Stimulated activated CD4-positive, alpha-beta T cell treated with anti-CD3 and anti-CD28 coated beads, Interleukin-1b, Interleukin-23, amount 100 ng/mL, for 48 hours (primary cell): ENCODE measurements around the gene N4BP2L1.

Source experiments
- DNase-seq: peaks from one replicate; pipeline ENCODE4 v3.0.0-alpha.2; 2020

Gene N4BP2L1

DNA sequence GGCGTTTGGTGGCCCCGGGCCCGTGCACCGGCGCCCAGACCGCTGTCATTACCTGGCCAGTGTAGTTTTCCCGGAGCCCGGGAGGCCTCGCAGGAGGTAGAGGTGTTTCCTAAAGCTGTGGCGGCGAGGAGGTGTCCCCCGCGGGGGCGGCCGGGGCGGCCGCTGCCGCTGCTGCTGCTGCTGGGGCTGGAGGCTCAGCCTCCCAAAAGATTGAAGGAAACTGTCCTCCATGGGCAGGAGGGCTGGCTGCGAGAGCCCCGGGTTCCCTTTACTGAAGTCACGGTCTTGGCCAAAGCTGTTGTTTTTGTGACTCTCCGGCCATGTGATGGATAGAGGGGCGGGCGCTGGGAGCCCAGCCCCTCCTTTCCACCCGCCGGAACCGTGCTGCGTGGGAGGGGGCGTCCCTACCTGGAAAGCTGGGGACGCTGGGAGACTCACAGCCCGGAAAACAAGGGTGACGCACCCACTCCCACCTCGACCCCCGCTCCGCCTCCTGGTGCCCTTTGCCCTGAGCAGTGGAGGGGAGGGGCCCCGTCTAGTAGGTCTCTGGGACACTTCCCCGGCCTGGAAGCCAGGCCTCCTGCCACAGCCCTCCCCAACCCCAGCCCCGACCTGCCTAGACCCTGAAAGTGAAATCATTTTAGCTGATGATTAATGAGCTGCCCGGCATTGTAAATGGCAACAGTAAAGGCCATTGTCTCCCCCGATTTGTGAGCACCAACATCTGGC is at the start of gene N4BP2L1:
TSS of gene N4BP2L1 (minus strand) at position 279 of the 729 bp plus-strand sequence. CDS start at position 231, 48 bp downstream.
- DNase-seq: peak; percentile 87

DNA sequence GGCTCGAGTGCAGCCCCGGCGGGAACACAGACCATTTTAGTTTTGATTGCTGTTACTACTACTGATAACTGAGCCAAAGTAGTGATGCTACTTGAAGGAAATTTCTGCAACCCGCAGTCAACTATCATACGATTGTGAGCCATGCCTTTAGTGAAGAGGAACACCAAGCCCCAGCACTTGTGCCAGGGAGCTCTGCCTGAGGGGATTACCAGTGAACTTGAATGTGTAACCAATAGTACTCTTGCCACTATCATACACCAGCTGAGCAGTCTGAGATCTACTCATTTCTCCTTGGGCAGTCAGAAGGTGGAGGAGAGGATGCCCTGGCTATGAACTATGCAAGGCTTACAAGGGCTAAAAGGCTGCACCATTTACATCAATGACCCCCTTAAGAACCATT is 49.0 kb upstream of the N4BP2L1 start:
- DNase-seq: no peak

DNA sequence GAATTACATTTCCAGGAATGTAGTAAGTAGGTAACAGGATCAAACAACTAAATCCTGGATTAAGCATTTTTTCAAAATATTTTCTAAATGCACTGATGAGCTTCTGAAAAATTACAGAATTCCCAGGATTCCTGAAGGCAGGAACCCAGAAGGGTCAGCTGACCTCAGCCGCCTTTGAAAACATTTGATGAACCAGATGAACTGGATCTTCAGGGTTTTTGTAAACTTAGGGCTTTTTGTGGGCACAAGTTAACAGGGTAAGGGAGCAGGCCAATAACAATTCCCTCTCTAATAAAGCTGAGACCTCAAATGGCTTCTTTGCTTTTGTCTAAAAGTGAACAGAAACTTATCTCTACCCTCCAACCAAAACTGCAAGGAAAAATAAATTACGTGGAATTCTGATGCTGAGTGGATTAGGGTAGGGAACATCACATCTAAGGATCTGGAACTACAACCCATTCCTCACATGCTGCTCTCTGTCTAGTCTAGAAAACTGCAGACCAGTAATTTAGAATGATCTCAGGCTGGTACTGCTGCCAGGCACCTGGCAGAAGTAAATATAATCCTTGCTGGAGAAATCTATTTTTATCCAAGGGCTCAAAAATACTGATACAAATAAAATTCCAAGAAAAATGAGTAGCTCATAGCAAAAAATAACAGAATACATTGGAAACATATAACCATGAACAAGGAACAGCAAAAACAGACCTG is 48.2 kb upstream of the N4BP2L1 start:
- DNase-seq: no peak

DNA sequence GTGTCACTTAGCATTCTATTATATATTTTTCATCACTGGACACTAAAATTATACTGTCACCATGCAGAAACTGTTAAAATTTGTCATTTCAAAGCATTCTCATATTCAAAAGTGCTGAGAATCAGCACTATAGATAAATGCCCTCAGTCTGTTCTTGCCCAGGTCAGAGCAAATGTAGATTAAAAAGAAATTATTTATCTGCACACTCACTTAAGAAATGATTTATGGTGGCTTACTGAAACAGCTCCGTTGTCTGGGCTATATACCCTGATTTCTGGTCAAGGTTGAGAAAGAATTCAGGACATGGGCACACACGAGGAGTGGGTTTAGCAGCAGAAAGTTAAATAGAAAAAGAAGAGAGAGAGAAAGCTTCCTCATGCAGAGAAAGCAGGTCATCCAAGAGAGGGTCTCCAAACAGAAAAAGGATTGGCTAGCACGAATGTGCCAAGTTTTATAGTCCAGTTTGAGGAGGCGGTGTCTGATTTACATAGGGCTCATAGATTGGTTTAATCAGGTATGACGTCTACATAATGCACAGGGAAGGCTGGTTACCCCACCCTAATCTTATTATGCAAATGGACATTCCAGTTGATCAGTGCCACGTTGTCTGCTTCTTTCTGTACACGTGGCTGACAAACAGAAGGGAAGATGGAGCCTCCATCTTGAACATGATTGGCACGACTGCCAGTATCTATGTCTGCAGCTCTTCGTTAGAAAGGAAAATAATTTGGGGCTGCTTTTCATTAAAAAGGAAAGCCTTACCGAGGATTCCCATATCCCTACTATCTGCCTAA is 47.3 kb upstream of the N4BP2L1 start:
- DNase-seq: no peak

DNA sequence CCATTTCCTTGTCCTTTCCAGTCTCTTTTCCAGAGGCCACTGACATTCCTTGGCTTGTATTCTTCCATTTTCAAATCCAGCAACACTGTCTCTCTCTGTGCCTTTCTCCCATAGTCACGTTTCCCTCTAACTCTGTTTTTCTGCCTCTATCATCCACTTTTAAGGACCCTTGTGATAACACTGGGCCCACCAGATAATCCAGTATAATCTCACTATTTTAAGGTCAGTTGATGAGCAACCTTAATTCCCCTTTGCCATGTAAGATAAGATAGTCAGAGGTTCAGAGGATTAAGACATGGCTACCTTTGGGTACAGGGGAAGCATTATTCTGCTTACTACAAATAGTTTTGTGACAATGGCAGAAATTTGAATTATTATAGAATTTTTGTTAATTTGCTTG is 45.7 kb upstream of the N4BP2L1 start:
- no peak for DNase-seq

DNA sequence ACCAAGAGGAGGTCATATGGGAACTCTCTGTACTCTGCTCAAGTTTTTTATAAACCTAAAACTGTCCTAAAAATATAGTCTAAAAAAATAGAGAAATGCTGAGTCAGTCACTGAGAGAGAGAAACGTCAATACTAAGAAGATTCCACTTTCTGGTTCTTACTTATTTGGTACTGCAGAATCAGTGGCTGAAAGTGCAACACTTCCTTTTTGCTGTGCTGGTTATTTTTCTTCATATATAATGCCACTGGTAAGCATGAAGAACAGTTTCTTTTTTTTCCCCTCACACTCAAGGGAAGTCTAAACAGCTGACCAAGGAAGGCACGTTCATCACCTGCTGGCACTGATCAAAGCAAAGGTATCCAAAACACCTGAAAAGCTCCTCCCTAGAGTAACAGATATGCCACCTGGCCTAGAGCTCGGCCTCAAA is 44.3 kb upstream of the N4BP2L1 start:
- no peak for DNase-seq

DNA sequence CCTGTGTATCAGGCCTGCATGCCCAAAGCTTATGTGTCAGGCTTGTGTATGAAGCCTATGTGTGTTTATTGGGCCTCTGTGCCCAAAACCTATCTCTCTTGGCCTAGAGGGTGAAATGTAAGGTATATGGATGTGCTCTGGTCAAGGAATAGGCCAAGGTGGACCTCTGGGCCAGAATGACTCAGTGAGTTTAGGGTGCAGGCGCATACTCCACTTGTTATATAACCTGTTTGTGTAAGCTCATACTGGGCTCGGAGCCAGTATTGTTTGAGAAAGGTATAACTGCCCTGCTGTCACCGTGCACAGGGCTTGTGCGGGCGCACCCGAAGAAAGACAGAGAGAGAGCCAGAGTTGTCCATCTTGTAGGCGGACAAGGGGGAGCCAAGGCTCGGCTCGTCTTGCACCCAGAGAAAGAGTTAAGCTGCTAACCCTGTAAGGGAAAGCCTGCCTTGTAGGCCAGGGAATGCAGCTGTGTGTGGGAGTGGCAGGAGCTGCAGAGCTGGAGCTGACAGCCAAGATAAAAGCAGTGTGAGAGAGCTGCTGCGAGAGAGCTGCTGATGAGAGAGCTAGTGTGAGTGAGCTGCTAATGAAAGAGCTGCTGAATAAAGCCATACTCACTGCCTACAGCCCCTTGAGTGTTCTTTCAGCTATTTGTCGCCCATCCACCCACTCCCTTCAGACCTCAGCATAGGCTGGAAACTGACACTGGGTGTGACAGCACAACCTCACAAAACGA is 43.4 kb upstream of the N4BP2L1 start:
- no peak for DNase-seq

DNA sequence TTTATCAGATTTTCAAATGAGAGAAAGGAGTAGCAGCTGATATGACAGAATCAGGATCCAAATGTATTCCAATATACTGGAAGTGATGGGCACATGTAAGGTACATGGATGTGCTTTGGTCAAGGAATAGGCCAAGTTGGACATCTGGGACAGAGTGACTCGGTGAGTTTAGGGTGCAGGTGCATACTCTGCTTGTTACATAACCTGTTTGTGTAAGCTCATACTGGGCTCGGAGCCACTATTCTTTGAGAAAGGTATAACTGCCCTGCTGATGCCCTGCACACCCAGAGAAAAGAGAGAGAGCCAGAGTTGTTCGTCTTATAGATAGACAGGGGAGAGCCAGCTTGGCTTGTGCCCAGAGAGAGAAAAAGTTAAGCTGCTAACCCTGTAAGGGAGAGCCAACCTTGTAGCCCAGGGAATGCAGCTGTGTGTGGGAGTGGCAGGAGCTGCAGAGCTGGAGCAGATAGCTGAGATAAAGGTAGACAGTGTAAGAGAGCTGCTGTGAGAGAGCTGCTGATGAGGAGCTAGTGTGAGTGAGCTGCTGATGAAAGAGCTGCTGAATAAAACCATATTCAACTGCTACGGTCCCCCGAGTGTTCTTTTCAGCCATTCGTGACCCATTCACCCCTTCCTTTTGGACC is 40.7 kb upstream of the N4BP2L1 start:
- no peak for DNase-seq

DNA sequence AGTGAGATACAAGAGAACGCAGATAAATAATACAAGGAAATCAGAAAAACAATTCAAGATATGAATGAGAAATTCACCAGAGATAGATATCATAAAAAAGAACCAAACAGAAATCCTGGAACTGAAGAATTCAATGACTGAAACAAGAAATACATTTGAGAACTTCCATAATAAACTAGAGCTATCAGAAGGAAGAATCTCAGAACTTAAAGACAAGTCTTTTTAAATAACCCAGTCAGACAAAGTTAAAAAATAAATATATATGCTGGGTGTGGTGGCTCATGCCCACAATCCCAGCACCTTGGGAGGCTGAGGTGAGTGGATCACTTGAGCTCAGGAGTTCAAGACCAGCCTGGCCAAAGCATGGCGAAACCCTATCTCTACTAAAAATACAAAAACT is 28.7 kb upstream of the N4BP2L1 start:
- DNase-seq: no peak

DNA sequence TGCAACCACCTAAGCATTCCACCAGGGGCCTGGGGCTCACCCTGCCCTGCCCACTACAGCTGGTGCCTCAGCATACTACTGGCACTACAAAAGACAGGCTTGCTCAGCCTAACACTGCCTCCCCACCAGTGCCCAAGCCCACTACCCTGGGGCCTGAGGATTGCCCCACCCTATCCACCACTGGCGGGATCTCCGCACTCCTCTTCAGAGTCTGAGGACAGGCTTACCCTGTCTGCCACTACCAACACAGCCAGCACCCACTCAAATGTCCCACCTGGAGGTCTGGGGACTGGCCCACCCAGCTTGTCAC is 27.6 kb upstream of the N4BP2L1 start:
- no peak for DNase-seq

DNA sequence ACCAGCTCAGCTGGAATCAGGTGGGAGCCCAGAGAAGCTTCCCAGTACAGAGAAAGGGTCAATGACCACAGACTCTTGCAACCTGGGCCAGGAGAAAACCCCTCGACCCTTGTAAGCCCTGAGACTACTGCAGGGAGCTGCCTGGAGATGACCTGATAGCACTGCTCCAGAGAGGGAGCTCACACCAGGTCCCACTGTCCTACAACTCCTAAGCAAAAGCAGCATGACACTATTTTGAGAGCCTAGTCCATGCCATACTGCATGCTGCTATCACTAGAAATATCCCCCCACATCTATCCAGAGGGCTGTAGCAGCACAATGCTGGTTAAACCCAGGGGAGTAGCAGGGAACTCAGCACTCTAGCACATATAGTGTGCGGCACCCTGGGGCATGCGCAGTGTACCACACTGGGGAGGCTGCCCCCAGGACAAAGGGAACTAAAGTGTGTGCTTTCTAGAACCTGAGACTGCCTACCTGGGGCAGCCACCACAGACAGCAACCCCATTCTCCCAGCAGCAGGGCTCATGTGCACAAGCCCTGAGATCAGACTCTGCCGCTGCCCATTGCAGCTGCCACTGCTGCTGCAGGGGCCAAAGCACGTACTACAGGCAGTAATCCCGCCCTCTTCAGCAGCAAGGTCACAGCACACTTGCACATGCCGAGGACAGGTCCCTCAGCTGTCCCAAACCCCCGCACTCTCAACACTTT is 27.1 kb upstream of the N4BP2L1 start:
- DNase-seq: no peak

DNA sequence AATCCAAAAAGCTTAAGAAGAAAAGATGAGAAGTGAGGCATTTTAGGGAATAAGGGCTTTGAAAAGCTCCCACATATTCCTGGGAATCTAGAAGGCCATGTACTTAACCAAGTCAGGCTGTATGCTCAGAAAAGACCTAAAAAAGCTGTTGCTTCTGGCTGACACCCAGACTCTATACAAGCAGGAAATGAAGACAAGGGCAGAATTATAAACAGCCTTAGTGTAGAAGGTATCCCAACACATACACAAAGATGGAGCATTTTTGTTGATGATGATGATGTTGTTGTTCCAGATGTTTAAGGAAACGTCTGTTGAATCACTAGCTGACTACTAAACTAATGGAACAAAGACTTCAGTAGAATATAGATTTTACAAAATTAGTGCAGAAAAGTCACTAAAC is 26.1 kb upstream of the N4BP2L1 start:
- DNase-seq: no peak

DNA sequence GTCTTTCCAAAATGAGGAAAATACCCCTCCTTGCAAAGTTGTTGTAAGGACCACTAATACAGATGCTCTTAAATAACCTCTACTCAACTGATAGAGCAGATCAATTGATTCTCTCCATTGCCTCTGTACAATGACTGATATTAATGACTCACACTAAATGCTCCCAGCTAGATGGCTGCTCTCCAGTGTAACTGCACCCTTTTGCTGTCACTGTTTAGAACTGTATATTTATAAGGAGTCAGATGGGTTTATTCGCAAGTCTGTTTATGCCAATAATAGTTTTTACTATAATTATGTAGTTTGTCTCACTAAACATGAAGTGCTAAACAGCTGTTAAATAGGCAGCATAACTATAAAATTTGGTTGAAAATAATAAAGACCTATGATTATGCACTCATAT is 21.0 kb upstream of the N4BP2L1 start:
- DNase-seq: no peak

DNA sequence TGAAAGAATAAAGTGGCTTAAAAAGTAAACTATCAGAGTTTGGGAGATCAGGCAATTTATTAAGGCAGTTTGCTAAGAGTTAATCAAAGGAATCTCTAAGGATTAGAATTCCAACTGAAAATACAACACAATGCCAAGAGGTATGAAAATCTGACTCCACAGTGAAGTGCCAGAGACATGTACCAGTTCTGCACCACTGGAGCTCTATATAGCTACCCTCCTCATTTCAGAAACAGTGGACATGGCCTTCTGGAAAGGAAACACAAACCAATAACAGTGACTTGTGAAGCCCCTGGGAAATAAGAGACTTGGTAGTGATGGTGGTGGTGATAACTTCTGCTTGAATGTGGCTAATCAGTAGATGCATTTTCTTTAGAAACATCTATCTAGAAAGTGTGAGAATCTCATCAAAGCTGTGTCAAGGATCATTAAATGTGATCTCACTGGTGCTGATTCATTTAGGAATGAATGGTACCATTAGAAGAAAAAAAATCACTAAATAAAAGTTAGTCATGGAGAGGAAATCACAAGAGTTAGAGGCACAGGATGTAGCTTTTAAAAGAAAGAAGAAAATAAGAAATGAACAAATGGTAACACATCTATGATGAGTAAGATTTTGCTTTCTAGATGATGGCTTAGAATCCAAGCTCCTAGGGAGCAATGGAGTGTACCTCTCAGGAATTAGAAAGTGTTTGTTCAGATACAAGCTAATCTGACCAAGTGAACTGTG is 20.1 kb upstream of the N4BP2L1 start:
- DNase-seq: no peak

DNA sequence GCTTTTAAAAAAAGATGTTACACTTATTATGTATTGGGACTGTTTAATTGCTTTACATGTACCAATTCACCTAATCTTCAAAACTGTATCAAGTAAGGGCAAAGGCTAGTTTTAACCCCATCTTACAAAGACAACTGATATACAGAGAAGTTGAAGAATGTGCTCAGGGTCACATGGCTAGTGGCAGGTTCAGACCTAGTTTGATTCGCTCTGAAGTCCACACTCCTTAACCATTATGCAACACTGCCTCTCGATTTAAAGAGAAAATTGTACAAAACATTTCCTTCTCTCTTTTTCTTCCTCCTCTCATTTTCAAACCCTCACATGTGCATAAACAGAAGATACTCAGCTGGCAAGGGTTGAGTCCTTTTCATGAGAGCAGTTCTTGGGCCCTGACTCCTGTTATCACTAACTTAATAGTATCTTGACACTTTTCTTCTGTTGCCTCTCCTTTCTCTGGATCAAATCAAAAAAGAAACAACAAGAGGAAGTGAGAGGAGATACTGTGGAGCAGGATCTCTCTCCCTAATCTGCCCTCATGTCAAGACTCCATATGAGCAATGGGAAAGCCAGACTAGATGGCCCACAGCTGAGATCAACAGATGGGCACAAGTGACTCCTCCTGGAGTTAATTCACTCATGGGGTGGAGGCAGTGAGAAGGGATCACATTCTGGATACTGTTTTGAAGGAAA is 19.0 kb upstream of the N4BP2L1 start:
- no peak for DNase-seq

DNA sequence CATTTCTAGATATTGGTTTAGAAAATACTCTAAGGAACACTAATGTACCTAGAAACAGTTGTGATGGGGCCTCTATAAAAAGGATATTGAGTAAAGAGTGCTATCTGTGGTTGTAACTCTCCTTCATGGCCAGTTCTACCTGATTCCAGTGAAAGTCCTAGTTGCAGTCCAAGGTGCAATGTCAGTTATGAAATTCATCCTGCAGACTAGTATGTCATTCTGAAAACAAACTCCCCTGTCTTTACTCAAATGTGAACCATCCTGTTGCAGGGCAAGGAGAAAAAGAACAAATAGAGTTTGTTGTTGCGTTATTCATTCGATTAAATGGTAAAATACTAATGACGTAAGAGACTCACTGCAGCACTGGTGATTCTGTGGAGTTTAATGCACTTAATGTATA is 18.3 kb upstream of the N4BP2L1 start:
- DNase-seq: no peak

DNA sequence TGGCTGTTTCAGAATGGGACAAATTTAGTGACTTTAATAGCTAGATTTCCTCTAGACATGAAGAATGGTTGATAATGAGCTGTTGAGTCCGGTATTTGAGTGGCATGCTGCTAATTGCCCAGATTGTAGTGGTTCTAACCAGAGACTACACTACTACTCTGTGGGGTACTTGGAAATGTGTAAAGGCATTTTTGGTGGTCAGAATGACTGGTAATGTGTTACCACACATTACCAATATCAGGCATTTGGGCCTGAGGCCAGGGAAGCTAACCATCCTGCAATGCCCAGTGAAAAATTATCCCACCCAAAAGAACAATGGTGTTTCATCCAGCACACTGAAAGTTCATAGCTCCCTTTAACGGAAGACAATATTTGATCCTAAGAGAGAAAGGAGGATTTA is 17.5 kb upstream of the N4BP2L1 start:
- no peak for DNase-seq

DNA sequence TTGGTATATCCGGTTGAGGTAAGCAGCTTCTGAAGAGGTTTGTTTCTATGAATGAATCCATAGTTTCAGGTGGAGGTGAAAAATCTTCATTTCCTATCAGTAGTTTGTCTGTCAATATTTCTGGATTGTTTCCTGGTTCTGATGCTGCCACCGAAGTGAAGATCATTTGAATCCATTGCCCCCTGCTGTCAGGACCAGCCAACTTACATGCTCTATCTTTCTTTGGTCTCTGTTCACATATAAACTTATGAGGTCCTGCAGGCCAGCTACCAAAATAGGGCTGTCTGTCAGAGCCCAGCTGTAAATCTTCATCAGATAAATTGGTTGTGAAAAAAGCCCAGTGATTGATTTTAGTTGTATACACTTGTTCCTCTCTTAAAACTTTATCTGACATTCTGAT is 15.2 kb upstream of the N4BP2L1 start:
- peak; percentile 10 for DNase-seq

DNA sequence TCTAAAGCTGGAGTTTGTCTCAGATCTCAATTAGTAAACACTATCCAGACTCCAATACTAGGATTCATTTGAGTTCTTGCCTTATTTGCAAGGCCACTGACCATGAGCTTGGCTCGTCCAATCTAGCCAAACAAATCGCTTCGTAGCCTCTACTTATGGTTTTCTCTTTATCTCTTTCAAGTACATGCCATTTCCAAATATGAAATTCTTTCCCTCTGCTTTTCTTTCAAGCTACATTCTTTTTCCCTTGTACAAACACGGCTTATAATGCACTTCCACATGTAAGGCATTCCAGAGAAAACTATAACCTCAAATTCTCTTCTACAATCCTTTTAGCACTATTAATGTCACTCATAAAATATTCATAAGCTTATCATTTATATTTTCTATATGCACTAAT is 10.9 kb upstream of the N4BP2L1 start:
- DNase-seq: no peak

DNA sequence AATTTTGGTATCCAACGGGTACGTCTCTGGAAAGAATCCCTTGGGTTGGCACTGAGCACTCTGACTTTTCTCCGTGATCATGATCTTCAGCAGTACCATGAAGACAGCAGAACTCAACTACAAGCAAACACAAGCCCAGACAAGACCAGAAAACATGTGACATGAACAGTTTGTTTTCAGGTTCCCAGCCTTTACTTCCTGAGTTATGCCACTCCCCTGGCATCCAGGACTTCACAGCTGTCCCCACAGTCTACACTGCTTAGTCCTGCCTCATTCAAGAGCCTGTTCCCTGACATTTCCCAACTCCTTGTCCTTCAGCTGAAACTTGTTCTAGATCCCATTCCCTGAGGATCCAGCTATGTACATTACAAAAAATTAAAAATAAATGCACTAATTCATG is 4.9 kb upstream of the N4BP2L1 start:
- DNase-seq: no peak

DNA sequence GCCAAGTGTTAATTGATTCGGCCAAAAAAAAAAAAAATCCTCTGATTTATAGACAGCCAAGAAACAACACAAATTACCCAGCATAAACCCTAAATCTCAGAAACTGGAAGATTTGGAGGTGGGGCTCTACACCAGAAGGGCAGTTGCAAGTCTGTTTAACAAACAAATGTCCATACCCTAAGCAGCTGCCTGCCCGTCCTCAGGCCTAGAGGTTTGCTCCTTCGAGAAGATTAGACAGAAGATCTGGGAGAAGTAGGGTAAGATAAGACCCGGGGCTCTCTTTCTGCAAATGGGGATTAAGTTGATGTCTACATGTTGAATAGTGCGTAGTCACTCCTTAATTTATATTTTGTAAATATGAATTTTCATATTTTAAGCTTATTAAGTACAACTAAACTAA is 3.4 kb upstream of the N4BP2L1 start:
- no peak for DNase-seq
